H1 (cell line): Measurements from ENCODE around the gene CYTIP. TPM values are rescaled to one million over a fixed set of nuclear protein-coding genes. Genes with fewer than 3 reads are reported as not detected.

ENCODE experiments used
- BCL11A ChIP-seq, 2 experiments: IDR thresholded peaks; one replicate each; pipeline ENCODE4 v1.6.1; 2011; ENCODE audit warnings: low read depth in 2 of 2, low read length in 2 of 2, mild to moderate bottlenecking in 2 of 2
- CHD1 ChIP-seq: IDR thresholded peaks from 2 replicates; pipeline ENCODE4 v1.6.1; 2012; ENCODE audit warnings: low read depth, low read length, improper control_type of control experiment
- KDM5A ChIP-seq: fragments of 200-600 bp; IDR thresholded peaks from 2 replicates; pipeline ENCODE4 v1.7.1; 2012; ENCODE audit warnings: mild to moderate bottlenecking, low read length, inconsistent platforms, mixed read lengths
- POLR2AphosphoS5 ChIP-seq: IDR thresholded peaks from 2 replicates; pipeline ENCODE4 v1.6.1; 2011; ENCODE audit warnings: low read depth, low read length
- RBBP5 ChIP-seq: IDR thresholded peaks from 2 replicates; pipeline ENCODE4 v1.7.1; 2012; ENCODE audit warnings: low read depth, mild to moderate bottlenecking, inconsistent platforms, low read length, moderate library complexity, borderline replicate concordance
- SP1 ChIP-seq: IDR thresholded peaks from 2 replicates; pipeline ENCODE4 v1.6.1; 2011; ENCODE audit warnings: low read depth, low read length
- SRF ChIP-seq: IDR thresholded peaks from 2 replicates; pipeline ENCODE4 v1.6.1; 2011; ENCODE audit warnings: mild to moderate bottlenecking, low read depth, low read length, moderate library complexity
- ZNF274 ChIP-seq: IDR thresholded peaks from 2 replicates; pipeline ENCODE4 v1.7.0; 2012; ENCODE audit warnings: low read length, borderline replicate concordance; ENCODE audit errors: extremely low read depth
- polyA plus RNA-seq, 7 experiments: library from polyadenylated mRNA; depleted of rRNA in 3 of 7; stranded (reverse) in 5 of 7; unstranded in 2 of 7; fragments of >200 nt in 5 of 7; fragments of 200-250 nt in 2 of 7; gene quantifications; 1 replicate in 5 of 7; 2 replicates in 1 of 7; 4 replicates in 1 of 7; pipeline versions ENCODE4 v1.2.1 to v1.2.3, GENCODE V29; 2011 to 2013; ENCODE audit warnings: missing spikeins in 2 of 7, mixed read lengths in 2 of 7
- total RNA-seq: library from RNA; stranded (reverse); fragmentation: NEBNext Ultra II Directional; extraction: Animal tissue kit (Norgen Biotek cat#: 25700); gene quantifications from 2 replicates; pipeline ENCODE4 v1.2.1, GENCODE V29; 2021

CYTIP gene
- total and polyA plus RNA-seq, 2 of the 8 experiments (the other 6 are each of a cell fraction or from before 2014, with no cell fraction given), result 0.12 TPM; not detected in 1

DNA sequence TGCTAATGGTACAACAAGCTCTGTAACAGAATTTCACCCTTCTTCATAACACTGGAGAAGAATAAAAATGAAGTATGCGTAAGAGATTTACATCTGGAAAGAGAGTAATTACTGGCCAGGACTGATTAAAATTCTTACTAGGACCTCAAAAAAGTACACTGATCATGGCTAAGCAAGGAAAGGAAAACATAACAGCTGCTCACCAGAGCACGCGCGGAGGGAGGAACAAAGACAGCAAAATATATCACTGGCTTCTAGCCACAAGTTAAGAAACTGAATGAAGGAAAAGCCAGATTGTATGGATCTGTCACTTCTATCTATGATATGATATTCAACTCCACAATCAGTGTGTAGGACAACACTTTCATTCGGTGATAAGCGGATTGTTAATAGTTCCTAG is 15.6 kb upstream of the CYTIP start (continued):
- TF ChIP-seq SRF (no peak), POLR2AphosphoS5 (no peak), ZNF274 (no peak), RBBP5 (no peak), CHD1 (no peak), SP1 (no peak), KDM5A (no peak), BCL11A (IDR thresholded peaks at IDR 0.05; ENCODE audit: low read depth in 2 of 2, low read length in 2 of 2) (no peak)
